ENCODE data around the gene PDGFRA.

DNA sequence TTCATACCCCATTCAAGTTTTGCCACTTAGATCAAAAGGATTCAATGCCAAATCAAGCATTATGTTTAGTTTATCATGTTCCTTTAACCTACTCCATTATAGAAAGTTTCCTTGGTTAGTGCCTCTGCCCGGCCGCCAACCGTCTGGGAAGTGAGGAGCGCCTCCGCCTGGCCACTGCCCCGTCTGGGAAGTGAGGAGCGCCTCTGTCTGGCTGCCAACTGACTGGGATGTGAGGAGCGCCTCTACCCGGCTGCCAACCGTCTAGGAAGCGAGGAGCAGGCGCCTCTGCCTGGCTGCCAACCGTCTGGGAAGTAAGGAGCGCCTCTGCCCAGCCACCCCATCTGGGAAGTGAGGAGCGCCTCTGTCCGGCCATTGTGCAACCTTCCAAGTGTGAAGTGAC, 36.3 kb upstream of the PDGFRA start:
- TF ChIP-seq POLR2AphosphoS5 (IDR thresholded peaks at IDR 0.05; ENCODE audit: low read depth, low read length): no peak
- TF ChIP-seq, protein P1, sequence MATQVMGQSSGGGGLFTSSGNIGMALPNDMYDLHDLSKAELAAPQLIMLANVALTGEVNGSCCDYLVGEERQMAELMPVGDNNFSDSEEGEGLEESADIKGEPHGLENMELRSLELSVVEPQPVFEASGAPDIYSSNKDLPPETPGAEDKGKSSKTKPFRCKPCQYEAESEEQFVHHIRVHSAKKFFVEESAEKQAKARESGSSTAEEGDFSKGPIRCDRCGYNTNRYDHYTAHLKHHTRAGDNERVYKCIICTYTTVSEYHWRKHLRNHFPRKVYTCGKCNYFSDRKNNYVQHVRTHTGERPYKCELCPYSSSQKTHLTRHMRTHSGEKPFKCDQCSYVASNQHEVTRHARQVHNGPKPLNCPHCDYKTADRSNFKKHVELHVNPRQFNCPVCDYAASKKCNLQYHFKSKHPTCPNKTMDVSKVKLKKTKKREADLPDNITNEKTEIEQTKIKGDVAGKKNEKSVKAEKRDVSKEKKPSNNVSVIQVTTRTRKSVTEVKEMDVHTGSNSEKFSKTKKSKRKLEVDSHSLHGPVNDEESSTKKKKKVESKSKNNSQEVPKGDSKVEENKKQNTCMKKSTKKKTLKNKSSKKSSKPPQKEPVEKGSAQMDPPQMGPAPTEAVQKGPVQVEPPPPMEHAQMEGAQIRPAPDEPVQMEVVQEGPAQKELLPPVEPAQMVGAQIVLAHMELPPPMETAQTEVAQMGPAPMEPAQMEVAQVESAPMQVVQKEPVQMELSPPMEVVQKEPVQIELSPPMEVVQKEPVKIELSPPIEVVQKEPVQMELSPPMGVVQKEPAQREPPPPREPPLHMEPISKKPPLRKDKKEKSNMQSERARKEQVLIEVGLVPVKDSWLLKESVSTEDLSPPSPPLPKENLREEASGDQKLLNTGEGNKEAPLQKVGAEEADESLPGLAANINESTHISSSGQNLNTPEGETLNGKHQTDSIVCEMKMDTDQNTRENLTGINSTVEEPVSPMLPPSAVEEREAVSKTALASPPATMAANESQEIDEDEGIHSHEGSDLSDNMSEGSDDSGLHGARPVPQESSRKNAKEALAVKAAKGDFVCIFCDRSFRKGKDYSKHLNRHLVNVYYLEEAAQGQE (IDR thresholded peaks at IDR 0.05; ENCODE audit: insufficient read depth in 1 of 2, low read depth in 2 of 2, low read length in 2 of 2): no peak
- TF ChIP-seq TAF1 (IDR thresholded peaks at IDR 0.05; ENCODE audit: borderline replicate concordance, insufficient read depth, low read length): no peak

Data from PFSK-1 (cell line).